B cell (primary cell): ENCODE data around the gene SLC4A3.

ENCODE experiments used
- CTCF ChIP-seq: fragments of 200-600 bp; IDR thresholded peaks from one replicate; pipeline ENCODE4 v1.8.0; 2022; ENCODE audit warnings: antibody characterized with exemption, mild to moderate bottlenecking
- EZH2 ChIP-seq: IDR thresholded peaks from 2 replicates; pipeline ENCODE4 v1.6.1; 2012; ENCODE audit warnings: borderline replicate concordance, low read depth, mild to moderate bottlenecking, moderate library complexity, low read length; ENCODE audit not compliant: insufficient read depth, poor library complexity, severe bottlenecking

DNA sequence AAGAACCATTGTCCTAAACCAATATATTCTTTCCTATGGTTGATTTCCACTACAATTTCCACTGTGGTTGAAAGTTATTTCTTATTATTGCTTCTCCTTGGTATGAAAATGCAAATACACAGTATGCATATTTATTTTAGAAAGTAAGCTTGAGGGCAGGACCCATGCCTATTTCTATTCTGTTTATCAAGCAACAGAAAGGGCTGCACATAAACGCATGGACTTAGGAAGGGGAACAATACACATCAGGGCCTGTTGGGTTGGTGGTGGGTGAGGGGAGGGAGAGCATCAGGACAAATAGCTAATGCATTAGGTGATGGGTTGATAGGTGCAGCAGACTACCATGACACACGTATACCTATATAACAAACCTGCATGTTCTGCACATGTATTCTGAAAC is 20.7 kb downstream of the SLC4A3 start:
- TF ChIP-seq CTCF = no peak
- TF ChIP-seq EZH2 = no peak
